GM12873 (cell line): ENCODE measurements around the gene MMUT.

ENCODE experiments used
- TF ChIP-seq, protein P1 (sequence below): IDR thresholded peaks from 2 replicates; pipeline ENCODE4 v1.5.1; 2012; ENCODE audit warnings: low read depth, mild to moderate bottlenecking, moderate library complexity, low read length, control low read depth; ENCODE audit not compliant: insufficient read depth; ENCODE audit errors: missing control alignments

The MMUT gene

DNA sequence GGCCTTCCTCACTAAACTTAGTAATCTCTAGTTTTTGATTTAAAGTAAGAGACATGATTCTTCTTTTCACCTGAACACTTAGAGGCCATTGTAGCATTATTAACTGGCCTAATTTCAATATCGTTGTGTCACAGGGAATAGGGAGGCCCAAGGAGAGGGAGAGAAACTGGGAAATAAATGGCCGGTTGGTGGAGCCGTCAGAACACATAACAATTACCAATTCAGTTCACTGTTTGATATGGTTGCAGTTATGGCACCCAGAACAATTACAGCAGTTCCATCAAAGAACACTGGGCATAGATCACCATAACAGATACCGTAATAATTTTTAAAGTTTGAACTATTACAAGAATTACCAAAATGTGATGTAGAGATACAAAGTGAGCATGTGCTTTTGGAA, 27.6 kb upstream of the MMUT start:
- TF ChIP-seq, protein P1, sequence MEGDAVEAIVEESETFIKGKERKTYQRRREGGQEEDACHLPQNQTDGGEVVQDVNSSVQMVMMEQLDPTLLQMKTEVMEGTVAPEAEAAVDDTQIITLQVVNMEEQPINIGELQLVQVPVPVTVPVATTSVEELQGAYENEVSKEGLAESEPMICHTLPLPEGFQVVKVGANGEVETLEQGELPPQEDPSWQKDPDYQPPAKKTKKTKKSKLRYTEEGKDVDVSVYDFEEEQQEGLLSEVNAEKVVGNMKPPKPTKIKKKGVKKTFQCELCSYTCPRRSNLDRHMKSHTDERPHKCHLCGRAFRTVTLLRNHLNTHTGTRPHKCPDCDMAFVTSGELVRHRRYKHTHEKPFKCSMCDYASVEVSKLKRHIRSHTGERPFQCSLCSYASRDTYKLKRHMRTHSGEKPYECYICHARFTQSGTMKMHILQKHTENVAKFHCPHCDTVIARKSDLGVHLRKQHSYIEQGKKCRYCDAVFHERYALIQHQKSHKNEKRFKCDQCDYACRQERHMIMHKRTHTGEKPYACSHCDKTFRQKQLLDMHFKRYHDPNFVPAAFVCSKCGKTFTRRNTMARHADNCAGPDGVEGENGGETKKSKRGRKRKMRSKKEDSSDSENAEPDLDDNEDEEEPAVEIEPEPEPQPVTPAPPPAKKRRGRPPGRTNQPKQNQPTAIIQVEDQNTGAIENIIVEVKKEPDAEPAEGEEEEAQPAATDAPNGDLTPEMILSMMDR = no peak

GRCh38 chr6:49479308-49479970, 16.4 kb upstream of the MMUT start:
- TF ChIP-seq, protein P1 = no peak

DNA sequence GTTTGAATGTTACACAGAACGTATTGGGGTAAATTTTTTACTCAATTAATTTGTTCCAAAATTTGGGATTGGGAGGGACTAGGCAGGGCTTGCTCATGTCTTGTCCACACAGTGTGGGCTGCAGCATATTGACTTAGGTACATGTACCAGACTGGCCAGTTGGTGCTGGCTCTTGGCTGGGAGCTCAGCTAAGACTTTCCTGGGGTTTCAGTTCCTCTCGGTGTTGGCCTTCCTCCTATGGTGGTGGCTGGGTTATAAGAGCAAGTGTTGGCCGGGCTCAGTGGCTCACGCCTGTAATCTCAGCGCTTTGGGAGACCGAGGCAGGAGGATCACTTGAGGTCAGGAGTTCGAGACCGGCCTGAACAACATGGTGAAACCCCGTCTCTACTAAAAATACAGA, 5.0 kb upstream of the MMUT start:
- TF ChIP-seq, protein P1 = no peak

DNA sequence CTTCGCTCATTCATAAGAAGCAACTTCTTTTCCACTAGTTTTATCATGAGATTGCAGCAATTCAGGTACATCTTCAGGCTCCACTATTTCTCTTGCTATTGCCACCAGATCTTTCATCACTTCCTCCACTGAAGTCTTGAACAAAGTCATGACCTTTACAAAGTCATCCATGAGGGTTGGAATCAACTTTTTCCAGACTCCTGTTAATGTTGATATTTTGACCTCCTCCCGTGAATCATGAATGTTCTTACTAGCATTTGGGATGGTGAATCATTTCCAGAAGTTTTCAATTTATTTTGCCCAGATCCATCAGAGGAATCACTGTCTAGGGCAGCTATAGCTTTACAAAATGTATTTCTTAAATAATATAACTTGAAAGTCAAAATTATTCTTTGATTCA, 1.6 kb upstream of the MMUT start:
- TF ChIP-seq, protein P1 = no peak

DNA sequence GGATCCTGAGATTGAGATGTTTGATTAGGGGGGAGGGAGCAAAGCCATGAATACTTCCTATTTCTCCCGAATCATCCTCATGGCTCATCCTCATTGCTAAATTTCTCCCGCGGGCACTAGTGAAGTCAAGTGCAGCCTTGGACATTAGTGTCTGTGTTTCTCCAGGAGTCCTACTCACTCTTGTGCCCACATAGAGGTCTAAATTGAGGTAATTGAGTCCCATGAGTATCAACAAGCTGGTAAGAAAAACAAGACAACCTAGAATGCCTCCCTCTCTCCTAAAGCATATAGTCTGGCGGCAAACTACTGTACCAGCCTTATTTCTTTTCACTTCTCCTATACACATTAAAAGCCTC, 537 bp upstream of the MMUT start:
- TF ChIP-seq, protein P1 = no peak

- TF ChIP-seq, protein P1 = no peak
These were observed 490 bp downstream of the MMUT start for GRCh38 chr6:49462599-49462926.

DNA sequence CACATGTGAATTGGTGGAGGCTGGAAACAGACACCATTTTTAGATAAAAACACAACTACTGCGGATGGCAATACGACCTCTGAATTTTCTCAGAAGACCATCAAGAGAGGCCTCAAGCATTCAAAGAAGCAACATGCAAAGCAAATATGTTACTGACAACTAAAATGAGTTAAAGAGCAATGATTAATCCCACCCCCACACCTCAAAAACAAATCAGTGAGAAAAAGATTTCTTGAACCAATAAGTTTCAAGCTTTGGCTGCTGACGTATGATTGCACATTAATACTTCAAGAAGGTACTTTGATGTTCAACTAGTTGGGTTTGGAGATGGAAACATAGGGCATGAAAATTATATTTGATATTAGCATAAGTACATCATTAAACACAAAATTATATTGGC, 982 bp downstream of the MMUT start:
- TF ChIP-seq, protein P1 = no peak
